Measurements from ENCODE around the gene UBL7.
A peak's percentile ranks its signal among the peaks of the same experiment; 100 is the strongest.

UBL7 gene

DNA sequence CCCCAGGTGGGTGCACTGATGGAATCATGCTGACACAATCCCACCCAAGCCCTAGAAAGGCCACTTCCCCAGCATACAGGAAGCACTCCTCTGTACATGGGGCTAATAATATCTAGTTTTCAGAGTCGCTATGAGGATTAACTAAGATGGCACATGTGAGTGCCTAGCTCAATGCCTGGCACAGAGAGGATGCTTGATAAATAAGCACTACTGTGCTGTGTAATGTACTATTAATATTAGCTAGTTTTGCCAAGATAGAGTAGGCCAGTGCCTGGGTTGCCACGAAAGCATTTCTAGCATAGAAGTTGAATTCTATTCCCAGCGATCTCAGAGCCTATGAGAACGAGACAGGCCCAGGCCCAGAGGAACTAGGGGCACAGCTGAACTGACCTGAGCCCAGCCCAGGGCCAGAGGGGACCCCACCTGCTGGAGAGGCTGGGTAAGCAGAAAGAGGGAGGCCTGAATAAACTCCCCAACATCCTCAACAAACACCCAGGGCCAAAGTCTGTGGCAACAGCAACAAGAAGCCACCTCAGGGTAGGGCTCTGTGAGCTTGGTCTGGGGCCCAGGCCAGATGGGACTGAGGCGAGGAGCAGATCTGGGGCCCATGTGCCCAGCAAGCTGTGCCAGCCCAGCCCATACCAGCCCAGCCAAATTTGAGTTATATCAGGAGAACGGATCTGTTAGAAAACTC lies 19.6 kb downstream of the UBL7 start:
- DNase-seq (ENCODE audit: low spot score): no peak

DNA sequence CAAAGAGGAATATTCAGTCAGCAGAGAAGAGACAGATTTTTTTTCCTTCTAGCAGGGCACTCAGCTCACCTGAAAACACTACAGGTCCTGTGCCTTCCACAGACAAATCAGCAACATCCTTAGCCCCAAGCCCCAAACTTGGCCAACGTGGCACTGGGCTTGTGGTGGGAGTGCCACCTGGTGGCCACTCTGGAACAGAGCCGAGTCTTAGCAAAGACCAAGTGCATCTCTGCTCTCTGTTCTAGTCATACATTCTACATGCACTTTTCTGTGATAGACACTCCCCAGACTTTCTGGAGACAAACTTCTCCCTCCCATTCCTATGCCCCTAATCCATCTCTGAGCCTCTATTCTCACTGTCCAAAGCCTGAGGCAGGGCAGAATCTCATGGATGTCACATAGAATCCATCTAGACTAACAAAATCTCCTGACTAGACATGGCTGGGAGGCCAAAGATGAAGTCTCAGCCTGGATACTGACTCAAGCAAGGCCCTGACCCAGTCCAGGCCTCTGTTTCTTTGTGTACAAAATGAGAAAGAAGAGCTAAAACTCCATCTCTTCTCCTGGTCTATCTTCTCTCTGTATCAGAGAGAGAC lies 22.1 kb downstream of the UBL7 start:
- DNase-seq (ENCODE audit: low spot score): peak; percentile 86

DNA sequence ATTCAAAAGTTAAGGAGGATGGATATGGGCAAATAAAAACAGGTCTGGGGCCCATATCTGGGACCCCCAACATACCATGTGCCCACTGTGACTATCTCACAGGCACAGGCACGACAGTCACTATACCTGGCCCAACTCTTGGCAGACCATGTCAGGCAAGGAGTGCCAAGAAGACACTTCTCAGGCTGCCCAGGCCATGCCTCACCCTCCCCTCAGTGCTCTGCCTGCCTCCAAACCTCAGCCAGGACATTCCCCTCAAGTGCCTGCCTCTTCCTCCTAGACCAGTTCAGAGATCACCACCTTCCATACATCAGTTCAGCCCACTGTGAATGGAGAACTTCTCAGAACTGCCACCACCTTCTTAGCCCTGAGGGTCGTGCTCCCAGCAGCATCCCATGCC lies 22.8 kb downstream of the UBL7 start:
- no peak for DNase-seq (ENCODE audit: low spot score)

DNA sequence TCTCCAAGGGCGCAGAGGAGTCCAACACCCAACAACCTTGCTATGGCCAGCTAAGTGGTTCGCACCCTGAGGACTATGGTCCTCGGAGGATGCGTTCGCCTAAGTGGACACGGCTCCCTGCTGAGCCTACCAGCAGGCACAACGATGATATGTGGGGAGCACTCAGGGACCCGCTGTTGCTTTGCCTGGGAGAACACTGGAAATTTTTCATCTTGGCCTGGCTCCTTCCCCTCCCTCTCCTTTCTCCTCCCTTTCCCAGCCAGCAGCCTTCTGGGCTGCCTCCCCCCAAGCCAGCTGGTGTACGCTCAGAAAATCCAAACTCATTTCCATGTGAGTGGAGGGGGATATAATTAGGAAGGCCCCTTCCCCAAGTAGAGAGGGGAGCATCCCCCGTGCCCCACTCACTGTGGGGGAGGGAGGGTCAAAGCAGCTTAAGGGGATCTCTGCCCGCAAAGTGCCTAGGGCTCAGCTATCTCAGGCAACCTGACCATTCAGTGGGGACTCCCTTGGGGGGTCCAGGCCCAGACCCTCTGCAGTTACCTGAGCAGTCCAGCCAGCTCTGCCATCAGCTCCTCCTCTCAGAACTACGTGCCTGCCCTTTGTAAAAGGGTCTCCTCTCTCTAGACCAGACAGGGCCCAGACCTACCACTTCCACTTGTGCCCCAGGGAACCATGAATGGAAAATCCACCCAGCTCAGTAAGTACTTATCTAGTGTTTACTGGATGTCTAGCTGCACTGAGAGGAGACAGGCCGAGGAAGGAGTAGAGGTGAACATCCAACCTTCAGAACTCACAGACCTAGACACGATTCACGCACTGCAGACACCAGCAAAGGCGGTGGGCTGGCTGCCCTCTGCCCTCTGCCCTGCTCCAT lies 26.5 kb downstream of the UBL7 start:
- DNase-seq (ENCODE audit: low spot score): no peak

DNA sequence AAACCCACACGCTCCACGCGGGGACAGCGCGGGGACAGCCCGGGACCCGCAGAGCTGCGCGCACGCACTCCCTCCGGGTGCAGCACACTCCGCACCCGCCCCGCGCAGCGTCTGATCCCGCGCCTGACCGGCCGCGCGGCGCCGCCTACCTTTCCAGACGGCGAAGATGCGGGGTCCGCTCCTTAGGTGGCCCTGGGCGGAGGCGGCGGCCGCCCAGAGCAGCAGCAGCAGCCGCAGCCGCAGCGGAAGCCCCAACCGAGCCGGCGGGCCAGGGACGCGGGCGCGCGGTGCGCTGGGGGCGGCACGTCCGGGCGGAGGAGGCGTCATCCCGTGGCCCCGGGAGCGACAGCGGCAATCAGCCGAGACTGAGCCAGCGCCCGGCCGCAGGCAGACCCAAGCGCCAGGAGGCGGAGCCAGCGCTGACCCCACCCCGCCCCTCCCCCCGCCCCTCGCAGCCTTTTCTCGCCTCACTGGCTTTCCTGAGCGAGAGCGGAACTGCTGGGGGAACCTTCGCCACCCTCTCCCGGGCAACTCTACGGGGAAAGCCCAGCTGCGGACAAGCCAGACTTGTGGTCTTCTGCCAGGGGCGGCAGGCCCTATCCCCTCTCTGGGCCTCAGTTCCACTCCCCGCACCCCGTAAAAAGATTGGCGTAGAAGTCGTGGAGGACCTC lies 27.2 kb downstream of the UBL7 start, which contains the start of gene SEMA7A:
Gene SEMA7A (minus strand): TSS at position 367 of the 671 bp plus-strand sequence. CDS start 40 bp downstream, at position 327.
- peak; percentile 98 for DNase-seq (ENCODE audit: low spot score)

DNA sequence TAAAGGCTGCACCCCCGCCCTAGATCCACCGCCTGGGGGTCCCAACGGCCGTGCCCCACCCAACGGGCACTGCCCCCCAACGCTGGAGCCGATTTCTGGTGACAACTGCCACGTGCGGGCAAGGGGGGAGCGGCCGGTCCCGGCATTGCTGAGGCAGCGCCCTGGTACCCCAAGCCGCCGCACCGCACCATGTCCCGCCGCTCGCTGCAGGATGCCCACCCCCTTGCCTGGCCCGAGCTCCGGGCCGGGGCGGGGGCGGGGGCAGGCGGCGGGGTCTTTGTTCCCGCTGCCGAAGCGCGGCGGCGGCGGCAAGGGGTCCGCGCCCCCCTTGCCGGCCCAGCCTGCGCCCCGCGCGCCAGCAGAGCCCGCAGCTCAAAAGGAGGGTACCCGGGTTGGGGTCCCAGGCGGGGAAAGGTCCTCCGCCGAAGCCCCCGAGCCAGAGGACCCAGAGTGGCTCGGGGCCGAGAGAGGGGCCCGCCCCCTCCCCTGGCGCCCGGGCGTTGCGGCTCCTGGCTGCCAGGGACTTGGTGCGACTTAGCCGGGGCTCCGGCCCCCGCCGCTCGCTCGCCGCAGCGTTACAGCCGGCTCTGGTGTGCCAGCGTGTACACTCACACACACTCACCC lies 27.9 kb downstream of the UBL7 start:
- DNase-seq (ENCODE audit: low spot score): peak; percentile 61

DNA sequence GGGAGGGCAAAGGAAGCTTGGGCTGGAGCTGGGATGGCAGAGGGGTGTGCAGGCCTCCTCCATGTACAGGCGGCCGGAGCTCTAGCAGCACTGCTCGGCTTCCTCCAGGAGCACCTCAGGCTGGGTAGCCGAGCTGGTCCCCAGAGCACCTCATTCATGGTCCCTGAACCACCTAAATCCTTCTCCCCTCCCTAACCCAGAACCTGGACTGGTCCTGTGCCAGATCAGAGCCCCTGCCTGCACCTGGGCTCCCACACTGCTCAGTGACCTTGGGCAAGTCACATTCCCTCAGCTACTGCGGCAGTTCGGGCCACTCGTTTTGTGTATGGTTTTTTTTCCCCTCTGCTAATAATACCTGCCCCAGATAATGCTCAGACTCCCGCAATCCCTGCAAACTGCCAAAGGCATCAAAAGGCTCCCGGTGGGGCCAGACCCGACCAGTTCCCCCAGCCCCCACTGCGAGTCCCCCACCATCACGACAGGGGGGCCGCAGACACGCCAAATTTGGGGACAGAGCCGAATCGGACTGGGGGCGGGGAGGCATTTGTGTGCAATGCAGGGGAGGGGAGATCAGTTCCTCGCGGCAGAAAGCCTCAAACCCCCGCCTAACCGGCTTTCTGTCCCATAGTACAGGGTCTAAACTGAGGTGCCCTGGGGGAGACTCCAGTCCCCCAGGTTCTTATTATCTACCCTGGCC lies 28.5 kb downstream of the UBL7 start:
- DNase-seq (ENCODE audit: low spot score): no peak

DNA sequence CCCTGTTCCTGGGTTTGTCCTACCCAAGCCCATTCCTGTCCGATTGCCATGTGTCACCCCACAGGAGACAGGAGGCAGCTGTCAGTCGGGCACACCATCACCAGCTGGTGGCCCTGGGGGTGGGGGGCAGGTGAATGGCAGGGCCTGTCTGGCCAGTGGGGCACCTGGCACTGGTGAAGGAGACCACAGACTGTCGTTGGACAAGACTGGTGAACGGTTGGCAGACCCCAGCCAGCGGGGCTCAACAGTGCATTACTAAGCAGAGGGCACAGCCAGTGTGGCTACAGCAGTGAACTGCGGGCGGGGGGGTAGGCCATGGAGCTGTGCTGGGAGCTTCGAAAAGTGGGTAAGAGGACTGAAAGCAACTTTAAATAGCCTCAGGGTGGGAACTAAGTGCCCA lies 29.3 kb downstream of the UBL7 start:
- DNase-seq (ENCODE audit: low spot score): no peak

DNA sequence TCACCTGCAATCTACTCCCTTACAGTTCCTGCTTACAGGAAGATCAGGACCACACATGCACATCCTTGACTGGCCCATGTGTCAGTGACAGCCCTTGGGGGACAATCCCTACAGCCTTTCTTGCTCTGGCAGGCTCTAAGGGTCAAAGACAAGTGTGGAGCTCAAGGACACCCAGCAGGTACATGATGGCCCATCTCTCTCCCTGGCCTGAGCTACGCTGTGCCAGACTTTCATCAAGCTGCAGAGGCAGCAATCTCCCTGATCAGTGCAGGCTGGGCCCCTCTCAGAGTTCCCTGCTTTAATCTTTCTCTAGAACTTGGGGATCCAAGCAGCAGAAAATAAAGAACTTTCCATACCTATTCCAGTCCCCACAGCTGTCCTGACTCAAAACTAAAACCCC lies 29.8 kb downstream of the UBL7 start:
- DNase-seq (ENCODE audit: low spot score): no peak

DNA sequence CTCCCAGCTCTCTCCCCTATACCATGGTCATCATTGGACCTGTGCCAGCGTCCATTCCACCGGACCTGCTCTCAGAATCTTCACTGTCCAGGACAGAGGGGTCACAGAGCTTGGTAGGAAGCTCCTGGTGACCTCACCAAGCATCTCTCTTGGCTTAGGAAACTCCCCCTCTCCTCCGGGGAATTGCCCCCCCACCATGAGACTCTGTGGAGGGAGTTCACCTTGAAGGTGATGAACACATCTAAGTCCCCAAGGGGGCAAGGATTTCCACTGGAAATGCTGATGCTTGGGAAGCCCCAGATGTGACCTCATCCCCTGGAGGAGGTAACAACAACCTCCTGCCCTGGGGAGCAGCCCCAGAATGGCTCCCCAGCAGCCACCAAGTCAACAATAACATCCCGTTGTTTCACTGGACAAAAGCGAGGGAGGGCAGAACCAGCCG lies 30.4 kb downstream of the UBL7 start:
- no peak for DNase-seq (ENCODE audit: low spot score)

DNA sequence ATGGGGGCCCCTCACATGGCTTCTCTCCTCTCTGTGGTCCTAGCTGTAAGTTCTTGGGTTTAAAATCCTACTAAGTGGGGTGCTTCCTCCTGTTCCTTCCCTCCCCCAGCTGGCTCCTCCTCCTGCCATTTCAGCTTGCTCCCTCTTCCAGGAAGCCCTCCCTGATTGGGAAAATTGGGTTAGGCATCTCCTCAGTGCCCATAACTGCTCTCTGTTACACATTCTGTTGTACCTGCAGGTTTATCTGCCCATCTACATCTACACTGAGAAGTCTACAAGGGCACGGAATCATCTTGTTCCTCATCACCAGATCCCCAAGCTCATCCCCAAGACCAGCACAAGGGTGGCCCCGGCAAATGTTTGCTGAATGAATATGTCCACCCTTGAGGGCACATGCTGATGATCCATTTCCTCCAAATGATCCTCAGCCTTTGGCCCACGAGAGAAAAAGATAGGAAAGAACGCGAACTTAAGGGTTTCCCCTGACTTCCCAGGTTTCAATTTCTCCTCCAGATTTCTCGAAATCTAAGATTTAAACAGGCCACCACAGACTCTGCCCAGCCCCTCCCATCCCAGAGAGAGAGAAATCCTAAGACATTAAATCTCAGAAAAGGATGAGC lies 31.1 kb downstream of the UBL7 start:
- DNase-seq (ENCODE audit: low spot score): no peak

DNA sequence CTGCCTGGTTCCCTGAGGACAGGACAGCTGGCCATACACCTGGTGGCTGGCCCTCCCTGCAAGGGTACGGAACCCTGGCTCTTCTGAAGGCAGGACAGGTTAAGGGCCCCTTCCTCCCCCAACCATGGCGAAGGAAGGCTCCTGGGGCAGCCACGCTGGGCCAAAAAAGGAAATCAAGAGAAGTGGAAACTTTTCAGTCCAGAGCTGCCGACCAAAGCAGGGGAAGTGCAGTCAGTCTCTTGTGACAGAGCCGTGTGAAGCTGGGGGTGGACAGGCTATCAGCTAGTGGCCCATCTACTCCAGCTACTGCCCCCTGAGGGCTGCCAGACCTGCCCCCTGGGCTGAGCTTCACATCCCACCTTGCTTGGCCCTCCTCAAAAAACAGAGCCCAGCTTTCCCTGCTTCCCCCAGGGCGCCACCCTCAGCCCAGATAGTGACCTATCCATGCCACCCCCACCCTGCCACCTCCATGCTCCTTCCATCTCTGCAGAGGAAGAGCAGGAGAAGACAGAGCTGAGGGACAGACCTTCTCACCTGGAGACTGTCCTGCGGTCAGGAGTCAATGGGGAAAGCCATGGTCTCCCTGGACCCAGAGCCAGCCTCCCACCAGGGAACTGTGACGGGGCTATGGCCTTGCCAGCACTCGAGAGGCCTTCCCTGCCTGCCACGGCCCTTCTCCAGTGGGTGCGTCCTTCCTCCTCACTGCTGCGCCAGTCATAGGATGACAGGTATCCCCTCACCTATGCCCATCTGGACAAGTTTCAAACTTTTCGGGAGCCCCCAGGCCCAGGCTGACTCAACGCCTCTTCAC lies 31.8 kb downstream of the UBL7 start:
- no peak for DNase-seq (ENCODE audit: low spot score)

DNA sequence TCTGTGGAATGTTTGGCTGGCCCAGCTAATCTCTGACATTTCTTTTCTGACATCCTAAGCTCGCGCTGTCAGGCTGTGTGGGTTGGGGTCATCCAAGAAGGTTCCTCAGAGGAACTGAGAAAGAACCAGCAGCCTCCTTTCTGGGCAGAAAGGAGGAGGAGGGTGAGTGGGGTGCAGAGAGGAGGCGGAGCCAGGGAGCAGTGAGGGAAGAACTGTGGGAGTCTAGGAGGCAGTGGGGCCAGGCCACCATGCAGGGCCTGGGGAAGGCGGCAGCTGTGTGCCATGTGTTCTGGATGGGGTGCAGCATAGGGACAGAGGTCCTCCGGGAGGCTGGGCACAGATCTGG lies 32.5 kb downstream of the UBL7 start:
- no peak for DNase-seq (ENCODE audit: low spot score)

DNA sequence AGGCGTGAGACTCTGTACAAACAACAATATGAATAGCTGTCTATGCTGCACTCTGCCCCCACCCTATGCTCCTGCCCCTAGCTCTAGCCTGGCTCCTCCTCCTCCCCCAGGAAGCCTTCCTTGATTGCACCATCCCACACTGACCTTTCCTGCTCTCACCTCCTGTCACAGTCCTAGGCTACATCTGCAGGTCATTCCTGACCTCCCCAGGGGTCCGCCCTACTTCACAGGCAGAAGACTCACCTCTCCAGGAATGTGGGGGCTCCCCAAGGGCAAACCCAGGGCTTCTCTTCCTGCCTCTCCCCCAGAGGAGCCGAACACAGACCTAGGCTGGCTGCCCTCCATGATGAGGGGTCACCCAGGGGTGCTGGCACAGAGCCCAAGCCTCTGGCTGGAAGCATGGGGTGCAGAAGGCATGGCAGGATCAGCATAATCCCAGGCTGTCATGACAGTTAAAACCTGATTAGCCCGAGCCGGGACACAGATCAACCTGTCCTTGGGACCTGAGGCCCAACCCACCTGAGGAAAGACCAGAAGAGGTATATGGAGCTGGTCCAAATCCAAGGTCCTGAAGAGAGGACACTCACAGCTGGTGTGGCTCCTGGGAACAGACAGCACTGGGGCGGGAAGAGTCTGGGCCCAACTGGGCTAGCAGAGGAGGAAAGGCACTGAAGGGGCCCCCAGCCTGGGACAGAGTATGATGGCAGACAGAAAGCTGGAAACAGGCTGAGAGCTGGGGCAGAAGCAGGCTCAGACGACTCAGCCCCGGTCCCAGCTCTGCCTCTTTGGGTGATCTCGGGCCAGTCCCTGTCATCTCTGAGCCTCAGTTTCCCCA lies 33.1 kb downstream of the UBL7 start:
- DNase-seq (ENCODE audit: low spot score): no peak

DNA sequence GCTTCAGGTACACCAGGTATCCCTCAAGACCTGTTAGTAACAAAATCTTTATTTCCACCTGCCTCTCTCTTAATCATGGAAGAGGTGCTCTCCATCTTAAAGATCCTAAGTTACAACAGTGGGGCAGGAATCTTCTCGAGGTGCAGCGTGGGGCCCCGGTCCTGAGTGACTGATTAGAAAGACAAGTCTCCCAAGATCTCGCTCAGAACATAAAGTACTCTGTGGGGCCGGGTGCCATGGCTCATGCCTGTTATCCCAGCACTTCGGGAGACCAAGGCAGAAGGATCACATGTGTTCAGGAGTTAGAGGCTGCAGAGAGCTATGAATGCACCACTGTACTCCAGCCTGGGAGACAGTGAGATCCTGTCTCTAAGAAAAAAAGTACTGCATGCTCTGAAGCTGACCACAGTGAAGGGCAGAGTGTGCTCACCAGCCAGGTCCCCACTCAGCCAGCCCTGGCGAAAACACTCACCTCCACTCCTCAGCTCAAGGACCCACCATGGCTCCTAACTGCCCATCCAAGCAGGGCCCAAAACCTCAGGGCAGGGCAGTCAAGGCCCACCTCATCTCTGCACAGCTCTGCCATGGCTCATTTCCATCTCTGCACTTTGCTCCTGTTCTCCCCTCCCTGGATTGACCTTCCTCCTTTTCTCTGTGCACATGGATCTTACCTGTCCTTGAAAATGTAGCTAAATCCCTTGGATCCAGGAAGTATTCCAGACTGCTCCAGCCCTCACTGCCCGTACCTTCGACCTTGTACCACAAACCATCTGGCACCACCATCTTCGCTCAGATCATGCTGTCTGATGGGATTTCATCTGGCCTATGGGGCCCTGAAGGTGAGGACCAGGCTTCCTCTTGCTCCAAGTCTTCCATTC lies 34.3 kb downstream of the UBL7 start:
- DNase-seq (ENCODE audit: low spot score): no peak

DNA sequence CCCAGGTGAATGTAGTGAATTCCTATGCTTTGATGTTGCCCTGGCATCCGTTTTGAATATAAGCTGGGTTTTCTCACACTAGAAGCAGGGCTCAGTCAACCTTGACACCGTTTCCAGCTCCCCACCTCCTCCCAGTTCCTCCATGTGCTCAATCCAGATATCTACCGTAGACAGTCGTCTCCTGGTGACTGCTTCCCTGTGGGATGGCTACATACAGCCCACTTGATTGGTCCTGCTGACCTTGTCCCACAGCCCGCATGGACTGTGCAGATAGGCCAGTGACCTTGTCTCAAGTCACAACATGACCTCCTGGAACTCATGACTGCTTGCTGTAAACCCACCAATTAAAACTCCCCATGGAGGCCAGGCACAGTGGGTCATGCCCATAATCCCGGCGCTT lies 35.3 kb downstream of the UBL7 start:
- no peak for DNase-seq (ENCODE audit: low spot score)

DNA sequence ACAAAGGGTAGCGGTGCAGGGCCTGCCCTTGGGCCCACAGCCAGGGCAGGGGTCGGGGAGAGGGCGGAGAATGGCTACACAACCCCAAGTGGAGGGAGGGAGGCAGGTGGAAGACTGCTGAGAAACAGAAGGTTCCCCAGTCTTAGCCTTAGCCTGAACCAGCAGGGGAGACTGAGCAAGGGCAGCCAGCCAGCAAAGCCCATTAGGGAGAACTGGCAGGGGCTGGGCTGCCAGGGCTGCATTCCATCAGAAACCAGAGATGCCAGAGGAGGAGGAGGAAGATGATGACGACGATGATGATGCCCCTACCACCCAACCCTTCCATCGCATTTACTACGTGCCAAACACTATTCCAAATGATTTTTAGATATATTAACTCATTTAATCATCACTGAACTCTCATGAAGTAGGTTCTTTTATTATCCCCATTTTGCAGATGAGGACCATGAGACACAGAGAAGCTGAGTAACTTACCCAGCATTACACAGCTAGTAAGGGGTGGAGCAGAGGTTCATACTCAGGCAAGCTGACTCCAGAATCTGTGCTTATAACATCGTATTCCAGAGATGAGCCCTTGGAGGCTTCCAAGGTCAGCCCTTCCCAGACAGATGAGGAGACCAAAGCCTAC lies 35.9 kb downstream of the UBL7 start:
- no peak for DNase-seq (ENCODE audit: low spot score)

Measured in AG20443 (cell line).